ENCODE results near the gene GPATCH8. TPM values are rescaled to one million over a fixed set of nuclear protein-coding genes. Genes with fewer than 3 reads are reported as not detected.

Gene GPATCH8
- total RNA-seq, 1 donor from 2014 or later: 44.1 TPM

- H3K9me3 Mint-ChIP-seq: no peaks in the 10 kb centered on the region
- Histone ChIP-seq H3K4me2 (peak within 1 kb of the TSS; percentile 96), H3K9me3 (ENCODE audit: low read depth) (no peaks in the 10 kb centered on the region), H3F3A (ENCODE audit: low read depth) (peaks cover 26% of the 10 kb centered on the region), H3K4me1 (peaks cover 30% of the 10 kb centered on the region), H3K27ac (no peak within 1 kb of the TSS), H3K36me3 (no peaks in the 10 kb centered on the region), H3K27me3 (peaks cover 33% of the 10 kb centered on the region), H3K9ac (peak within 1 kb of the TSS; percentile 69), H4K20me1 (ENCODE audit: low read depth) (peaks cover 43% of the 10 kb centered on the region), H2AFZ (replicated peaks) (peak within 1 kb of the TSS; percentile 92), H3K79me2 (ENCODE audit: low read depth) (peaks cover 48% of the 10 kb centered on the region), H3K4me3 (peak within 1 kb of the TSS; percentile 94)
- peak; percentile 75 for TF ChIP-seq CTCF (IDR thresholded peaks at IDR 0.05)
- TF ChIP-seq EZH2 (IDR thresholded peaks at IDR 0.05): no peak
- H3K27me3 Mint-ChIP-seq (ENCODE audit: insufficient read depth, low read depth): peaks cover 20% of the 10 kb centered on the region
- peaks cover 31% of the 10 kb centered on the region for H3K4me1 Mint-ChIP-seq
- H3K27ac Mint-ChIP-seq: peak within 1 kb of the TSS; percentile 93
- H3K36me3 Mint-ChIP-seq: peaks cover 2% of the 10 kb centered on the region
- DNase-seq (ENCODE audit: low spot score): peak; percentile 93
- peak within 1 kb of the TSS; percentile 93 for H3K4me3 Mint-ChIP-seq
Observed at GRCh38 chr17:44363613-44364159, 139.5 kb downstream of the GPATCH8 start, which contains the start of gene FAM171A2. FAM171A2 (minus strand) TSS chr17:44363853; CDS start chr17:44363714, 139 bp downstream.

DNA sequence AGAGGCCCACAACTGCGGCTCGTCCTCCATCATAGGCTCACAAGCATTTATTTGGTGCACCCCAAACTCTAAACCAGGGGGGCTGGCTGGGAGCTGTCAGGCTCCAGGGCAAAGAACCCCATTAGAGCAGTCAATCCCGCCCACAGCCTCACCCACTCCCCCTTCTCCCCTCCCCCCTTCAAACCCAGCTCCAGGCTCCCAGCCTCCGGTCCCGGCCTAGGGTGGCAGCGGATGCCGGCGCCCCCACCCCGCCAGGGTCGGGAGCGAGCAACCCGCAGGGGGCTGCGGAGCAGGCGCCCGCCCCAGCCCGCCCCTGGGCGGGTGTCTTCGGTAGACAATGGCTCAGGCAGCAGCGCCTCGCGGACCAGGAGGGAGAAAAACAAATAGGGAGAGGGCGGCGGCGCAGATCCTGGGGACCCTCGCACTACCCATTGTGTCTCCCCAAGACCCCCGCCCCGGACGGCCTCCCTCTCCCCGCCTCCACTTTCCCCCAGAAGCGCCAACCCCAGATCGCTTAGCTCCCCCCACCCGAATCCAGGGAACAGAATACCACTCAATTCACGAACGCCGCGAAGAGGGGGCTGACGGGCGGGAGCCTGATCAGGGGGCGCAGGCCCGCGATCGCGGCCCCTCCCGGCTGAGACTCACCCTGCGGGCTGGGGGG lies 140.1 kb downstream of the GPATCH8 start:
- peaks cover 33% of the 10 kb centered on the region for H3K27me3 ChIP-seq
- peaks cover 2% of the 10 kb centered on the region for H3K36me3 Mint-ChIP-seq
- peak overlapping the region; percentile 94 for H3K4me3 ChIP-seq
- peak overlapping the region; percentile 91 for H3K4me3 Mint-ChIP-seq
- H2AFZ ChIP-seq (replicated peaks): peak overlapping the region; percentile 66
- peak; percentile 63 for DNase-seq (ENCODE audit: low spot score)
- peaks cover 21% of the 10 kb centered on the region for H3K27me3 Mint-ChIP-seq (ENCODE audit: insufficient read depth, low read depth)
- H3K27ac Mint-ChIP-seq: no peak overlapping the region
- H4K20me1 ChIP-seq (ENCODE audit: low read depth): peaks cover 49% of the 10 kb centered on the region
- no peaks in the 10 kb centered on the region for H3K9me3 Mint-ChIP-seq
- peaks cover 31% of the 10 kb centered on the region for H3K4me1 Mint-ChIP-seq
- H3K9me3 ChIP-seq (ENCODE audit: low read depth): no peaks in the 10 kb centered on the region
- no peak for TF ChIP-seq EZH2 (IDR thresholded peaks at IDR 0.05)
- no peak for TF ChIP-seq EZH2phosphoT487 (IDR thresholded peaks at IDR 0.05)
- TF ChIP-seq CTCF (IDR thresholded peaks at IDR 0.05): no peak
- H3K79me2 ChIP-seq (ENCODE audit: low read depth): peaks cover 54% of the 10 kb centered on the region
- peaks cover 26% of the 10 kb centered on the region for H3F3A ChIP-seq (ENCODE audit: low read depth)
- no peak overlapping the region for H3K27ac ChIP-seq
- peak overlapping the region; percentile 69 for H3K9ac ChIP-seq
- H3K36me3 ChIP-seq: no peaks in the 10 kb centered on the region
- peaks cover 30% of the 10 kb centered on the region for H3K4me1 ChIP-seq
- peak overlapping the region; percentile 96 for H3K4me2 ChIP-seq

GRCh38 chr17:44362459-44362948 lies 140.7 kb downstream of the GPATCH8 start:
- Mint-ChIP-seq H3K9me3 (no peaks in the 10 kb centered on the region), H3K27ac (no peak overlapping the region), H3K4me3 (peak overlapping the region; percentile 91), H3K27me3 (ENCODE audit: insufficient read depth, low read depth) (peaks cover 21% of the 10 kb centered on the region), H3K4me1 (peaks cover 31% of the 10 kb centered on the region), H3K36me3 (peaks cover 2% of the 10 kb centered on the region)
- Histone ChIP-seq H3K4me3 (peak overlapping the region; percentile 94), H3K79me2 (ENCODE audit: low read depth) (peaks cover 58% of the 10 kb centered on the region), H3K27me3 (peaks cover 33% of the 10 kb centered on the region), H3K27ac (no peak overlapping the region), H3K4me1 (peaks cover 30% of the 10 kb centered on the region), H2AFZ (replicated peaks) (no peak overlapping the region), H3K36me3 (no peaks in the 10 kb centered on the region), H4K20me1 (ENCODE audit: low read depth) (peaks cover 55% of the 10 kb centered on the region), H3F3A (ENCODE audit: low read depth) (peaks cover 26% of the 10 kb centered on the region), H3K4me2 (peak overlapping the region; percentile 96), H3K9me3 (ENCODE audit: low read depth) (no peaks in the 10 kb centered on the region), H3K9ac (no peak overlapping the region)
- DNase-seq (ENCODE audit: low spot score): peak; percentile 36
- TF ChIP-seq EZH2phosphoT487 (IDR thresholded peaks at IDR 0.05): no peak

Measured in neural progenitor cell (in vitro differentiated cells).